GM12878 (cell line): ENCODE data around the gene GBGT1. TPM values are rescaled to one million over a fixed set of nuclear protein-coding genes. Genes with fewer than 3 reads are reported as not detected.

Source experiments
- ATF2 ChIP-seq: IDR thresholded peaks from 2 replicates; pipeline ENCODE4 v1.6.1; 2012; ENCODE audit warnings: low read length, inconsistent platforms
- CBX5 ChIP-seq: sonication (generic); IDR thresholded peaks from 2 replicates; pipeline ENCODE4 v1.6.1; 2016; ENCODE audit warnings: low read depth, moderate library complexity, mild to moderate bottlenecking, inconsistent platforms
- EGR1 ChIP-seq, 2 experiments: IDR thresholded peaks; 1 replicate in 1 of 2; 2 replicates in 1 of 2; pipeline ENCODE4 v1.6.1; 2011 to 2012; ENCODE audit warnings: low read depth in 2 of 2, low read length in 2 of 2, borderline replicate concordance in 1 of 2, mild to moderate bottlenecking in 1 of 2, moderate library complexity in 1 of 2
- ELK1 ChIP-seq: IDR thresholded peaks from 2 replicates; pipeline ENCODE4 v1.6.1; 2012; ENCODE audit warnings: low read depth, low read length, improper control_type of control experiment
- FOS ChIP-seq: IDR thresholded peaks from 3 replicates; pipeline ENCODE4 v1.6.1; 2011; ENCODE audit warnings: borderline replicate concordance; ENCODE audit not compliant: insufficient read length; ENCODE audit errors: extremely low read depth
- FOXM1 ChIP-seq: IDR thresholded peaks from 2 replicates; pipeline ENCODE4 v1.6.1; 2012; ENCODE audit warnings: low read depth, mild to moderate bottlenecking, inconsistent platforms, low read length, moderate library complexity
- GATAD2B ChIP-seq: fragments of 450-650 bp; conservative IDR thresholded peaks from 2 replicates; pipeline ENCODE4 v1.6.1; 2017; ENCODE audit warnings: low read depth, mild to moderate bottlenecking, moderate library complexity
- IRF5 ChIP-seq: fragments of 450-650 bp; IDR thresholded peaks from 2 replicates; pipeline ENCODE4 v1.6.1; 2017; ENCODE audit warnings: borderline replicate concordance
- MTA2 ChIP-seq: fragments of 450-650 bp; IDR thresholded peaks from 2 replicates; pipeline ENCODE4 v1.6.1; 2016; ENCODE audit warnings: low read depth, mild to moderate bottlenecking, moderate library complexity
- MTA3 ChIP-seq: IDR thresholded peaks from 2 replicates; pipeline ENCODE4 v1.6.1; 2012; ENCODE audit warnings: low read length, inconsistent platforms, borderline replicate concordance
- NR2C2 ChIP-seq: IDR thresholded peaks from 2 replicates; pipeline ENCODE4 v1.6.1; 2011; ENCODE audit warnings: borderline replicate concordance, low read depth; ENCODE audit not compliant: control insufficient read depth, insufficient read length
- PAX5 ChIP-seq: IDR thresholded peaks from 2 replicates; pipeline ENCODE4 v1.6.1; 2011; ENCODE audit warnings: low read depth, low read length, borderline replicate concordance
- POLR2A ChIP-seq: IDR thresholded peaks from 2 replicates; pipeline ENCODE4 v1.6.1; 2011; ENCODE audit warnings: low read depth, mild to moderate bottlenecking, low read length
- POU2F2 ChIP-seq: IDR thresholded peaks from 3 replicates; pipeline ENCODE4 v1.6.1; 2011; ENCODE audit warnings: low read depth, mild to moderate bottlenecking, low read length, borderline replicate concordance
- RAD51 ChIP-seq: fragments of 450-650 bp; IDR thresholded peaks from 2 replicates; pipeline ENCODE4 v1.6.1; 2016; ENCODE audit warnings: moderate library complexity, mild to moderate bottlenecking, inconsistent platforms
- RBBP5 ChIP-seq: fragments of 200-600 bp; sonication (generic); conservative IDR thresholded peaks from 2 replicates; pipeline ENCODE4 v1.6.1; 2016
- RFX5 ChIP-seq: IDR thresholded peaks from 2 replicates; pipeline ENCODE4 v1.6.1; 2011; ENCODE audit warnings: low read depth, low read length, improper control_type of control experiment
- SIX5 ChIP-seq: IDR thresholded peaks from 2 replicates; pipeline ENCODE4 v1.6.1; 2011; ENCODE audit warnings: mild to moderate bottlenecking, low read depth, low read length, moderate library complexity; ENCODE audit not compliant: severe bottlenecking
- TCF3 ChIP-seq: IDR thresholded peaks from 2 replicates; pipeline ENCODE4 v1.6.1; 2012; ENCODE audit warnings: low read depth, mild to moderate bottlenecking, low read length, borderline replicate concordance; ENCODE audit not compliant: insufficient read depth
- TCF7 ChIP-seq: IDR thresholded peaks from 2 replicates; pipeline ENCODE4 v1.6.1; 2014; ENCODE audit warnings: antibody characterized with exemption, borderline replicate concordance
- ZNF592 ChIP-seq: fragments of 450-650 bp; IDR thresholded peaks from 2 replicates; pipeline ENCODE4 v1.6.1; 2017; ENCODE audit warnings: mild to moderate bottlenecking, moderate library complexity
- ZZZ3 ChIP-seq: IDR thresholded peaks from 2 replicates; pipeline ENCODE4 v1.6.1; 2011; ENCODE audit warnings: low read depth; ENCODE audit not compliant: control insufficient read depth, insufficient read length
- polyA plus RNA-seq, 11 experiments: library from polyadenylated mRNA; depleted of rRNA in 4 of 11; unstranded in 6 of 11; stranded (reverse) in 5 of 11; fragments of >200 nt; fragmentation: Nextera tagmentation in 4 of 11; fragmentation: Illumina TruSeq in 1 of 11; extraction: Ambion mirVana in 4 of 11; extraction: Trizol in 1 of 11; gene quantifications; 1 replicate in 1 of 11; 2 replicates in 10 of 11; pipeline versions ENCODE4 v1.2.1 to v1.2.3, GENCODE V29; 2011 to 2016; ENCODE audit warnings: inconsistent platforms in 2 of 11, missing spikeins in 2 of 11, low read depth in 1 of 11
- total RNA-seq, 4 experiments: library from RNA; depleted of rRNA in 3 of 4; stranded (reverse); fragments of >200 nt in 3 of 4; fragmentation: Illumina TruSeq in 1 of 4; extraction: Trizol in 1 of 4; gene quantifications; 2 replicates each; pipeline versions ENCODE4 v1.2.1 to v1.2.3, GENCODE V29; 2013 to 2021

Gene GBGT1
- total and polyA plus RNA-seq, 10 of the 15 experiments (the other 5 are each of a cell fraction or from before 2014, with no cell fraction given), result 0.08 to 1.9 (median 0.49) TPM

GRCh38 chr9:133149130-133150015, 14.3 kb downstream of the GBGT1 start (continued):
- TF ChIP-seq ZNF592 (0 out of 2 replicates have a peak, but pooled peaks have one; percentile 12), IRF5 (no peak), FOS (no peak), POLR2A (no peak), TCF3 (0 out of 2 replicates have a peak, but pooled peaks have one; percentile 47), MTA2 (no peak), SIX5 (no peak), ZZZ3 (no peak), MTA3 (no peak), NR2C2 (no peak), ATF2 (no peak), TCF7 (no peak), ELK1 (no peak), RFX5 (no peak), PAX5 (peak; percentile 55; the same call in 1 of the 2 replicates), GATAD2B (peak; percentile 71; the same call in 1 of the 2 replicates), POU2F2 (no peak), CBX5 (no peak), EGR1 (IDR thresholded peaks at IDR 0.05; ENCODE audit: borderline replicate concordance in 1 of 2, low read depth in 2 of 2, low read length in 2 of 2) (peak in 1 of 2 experiments; percentile 28; a peak in 2 of 3 replicates), RAD51 (peak; percentile 51; the same call in 1 of the 2 replicates), RBBP5 (no peak), FOXM1 (no peak)
